ENCODE measurements around the gene AWAT1.

GRCh38 chrX:70289168-70289792 lies 54.8 kb downstream of the AWAT1 start:
- TF ChIP-seq TSHZ2 (CRISPR knock-in tag; IDR thresholded peaks at IDR 0.05) (no peak), ISL1 (CRISPR knock-in tag; IDR thresholded peaks at IDR 0.05) (no peak), GLIS3 (CRISPR knock-in tag; IDR thresholded peaks at IDR 0.05) (no peak), ARNTL (CRISPR knock-in tag; IDR thresholded peaks at IDR 0.05; ENCODE audit: borderline replicate concordance, low read depth) (no peak), ZFP30 (CRISPR knock-in tag; IDR thresholded peaks at IDR 0.05) (no peak), TOX (CRISPR knock-in tag; IDR thresholded peaks at IDR 0.05; ENCODE audit: borderline replicate concordance) (no peak), ZNF8 (CRISPR knock-in tag; IDR thresholded peaks at IDR 0.05) (no peak)
- TF ChIP-seq, protein P1, sequence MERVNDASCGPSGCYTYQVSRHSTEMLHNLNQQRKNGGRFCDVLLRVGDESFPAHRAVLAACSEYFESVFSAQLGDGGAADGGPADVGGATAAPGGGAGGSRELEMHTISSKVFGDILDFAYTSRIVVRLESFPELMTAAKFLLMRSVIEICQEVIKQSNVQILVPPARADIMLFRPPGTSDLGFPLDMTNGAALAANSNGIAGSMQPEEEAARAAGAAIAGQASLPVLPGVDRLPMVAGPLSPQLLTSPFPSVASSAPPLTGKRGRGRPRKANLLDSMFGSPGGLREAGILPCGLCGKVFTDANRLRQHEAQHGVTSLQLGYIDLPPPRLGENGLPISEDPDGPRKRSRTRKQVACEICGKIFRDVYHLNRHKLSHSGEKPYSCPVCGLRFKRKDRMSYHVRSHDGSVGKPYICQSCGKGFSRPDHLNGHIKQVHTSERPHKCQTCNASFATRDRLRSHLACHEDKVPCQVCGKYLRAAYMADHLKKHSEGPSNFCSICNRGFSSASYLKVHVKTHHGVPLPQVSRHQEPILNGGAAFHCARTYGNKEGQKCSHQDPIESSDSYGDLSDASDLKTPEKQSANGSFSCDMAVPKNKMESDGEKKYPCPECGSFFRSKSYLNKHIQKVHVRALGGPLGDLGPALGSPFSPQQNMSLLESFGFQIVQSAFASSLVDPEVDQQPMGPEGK (CRISPR knock-in tag; IDR thresholded peaks at IDR 0.05; ENCODE audit: borderline replicate concordance) = no peak

All from SK-N-SH treated with all-trans-retinoic acid at 6 μM for 48 hours (cell line).